Thoracic aorta (tissue), 2 donors: ENCODE results near the gene CEP20. TPM values are rescaled to one million over a fixed set of nuclear protein-coding genes. Genes with fewer than 3 reads are reported as not detected.

Experiments
- ATAC-seq: fragments of 150-250 bp; one replicate; pipeline ENCODE4 v1.8.0; 2017; ENCODE audit warnings: low read depth; ENCODE audit not compliant: insufficient number of reproducible peaks, low FRiP score
- DNase-seq: peaks from one replicate; pipeline ENCODE4 v3.0.0-alpha.2; 2020; ENCODE audit warnings: low spot score
- H3K27ac ChIP-seq, 2 donors: fragments of 200-600 bp; sonication (generic); 1 replicate in 1 of 2; 2 replicates in 1 of 2; pipeline ENCODE4 v1.5.1; 2016; ENCODE audit warnings: mild to moderate bottlenecking in 2 of 2, moderate library complexity in 2 of 2
- H3K27me3 ChIP-seq: fragments of 200-600 bp; sonication (generic); replicated peaks from 2 replicates; pipeline ENCODE4 v1.6.0; 2016; ENCODE audit warnings: mild to moderate bottlenecking; ENCODE audit not compliant: insufficient read depth
- H3K36me3 ChIP-seq: fragments of 200-600 bp; sonication (generic); one replicate; pipeline ENCODE4 v1.5.1; 2016
- H3K4me1 ChIP-seq, 2 donors: fragments of 200-600 bp; sonication (generic); 1 replicate in 1 of 2; 2 replicates in 1 of 2; pipeline versions ENCODE4 v1.5.1 to v1.6.0; 2016; ENCODE audit warnings: low read depth in 2 of 2, mild to moderate bottlenecking in 1 of 2; ENCODE audit not compliant: control insufficient read depth in 1 of 2
- H3K4me3 ChIP-seq: fragments of 200-600 bp; sonication (generic); 2 replicates; pipeline ENCODE4 v1.5.1; 2016; ENCODE audit warnings: mild to moderate bottlenecking
- H3K9me3 ChIP-seq: fragments of 200-600 bp; sonication (generic); 2 replicates; pipeline ENCODE4 v1.5.1; 2016
- total RNA-seq, 2 donors: library from RNA; depleted of rRNA; stranded (reverse); fragments of >200 nt; gene quantifications; one replicate each; pipeline versions ENCODE4 v1.1.0 to v1.2.3, GENCODE V29; 2016
- TF ChIP-seq, protein P1 (sequence below): fragments of 200-600 bp; sonication (generic); IDR thresholded peaks from one replicate; pipeline ENCODE4 v1.5.1; 2019; ENCODE audit warnings: antibody characterized with exemption

The CEP20 gene
- total RNA-seq, 2 donors from 2014 or later = 14.9 to 29.1 TPM

DNA sequence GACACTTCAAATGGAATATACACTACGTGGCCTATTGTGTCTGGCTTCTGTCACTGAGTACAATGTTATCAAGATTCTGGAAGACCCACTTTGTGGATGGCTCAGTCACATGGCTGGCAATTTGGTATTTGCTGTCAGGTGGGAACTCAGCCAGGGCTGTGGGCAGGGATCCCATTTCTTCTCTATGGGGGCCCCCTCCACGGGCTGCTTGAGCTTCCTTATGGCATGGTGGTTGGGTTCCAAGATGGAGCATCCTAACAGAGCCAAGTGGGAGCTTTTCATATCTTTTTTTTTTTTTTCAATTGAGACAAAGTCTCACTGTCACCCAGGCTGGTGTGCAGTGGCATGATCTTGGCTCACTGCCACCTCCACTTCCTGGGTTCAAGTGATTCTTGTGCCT, 18.0 kb upstream of the CEP20 start:
- Histone ChIP-seq H3K9me3 (no peaks in the 10 kb centered on the region), H3K36me3 (no peaks in the 10 kb centered on the region), H3K4me3 (no peak overlapping the region), H3K27ac (no peak overlapping the region), H3K4me1 (no peaks in the 10 kb centered on the region), H3K27me3 (no peaks in the 10 kb centered on the region)
- TF ChIP-seq, protein P1, sequence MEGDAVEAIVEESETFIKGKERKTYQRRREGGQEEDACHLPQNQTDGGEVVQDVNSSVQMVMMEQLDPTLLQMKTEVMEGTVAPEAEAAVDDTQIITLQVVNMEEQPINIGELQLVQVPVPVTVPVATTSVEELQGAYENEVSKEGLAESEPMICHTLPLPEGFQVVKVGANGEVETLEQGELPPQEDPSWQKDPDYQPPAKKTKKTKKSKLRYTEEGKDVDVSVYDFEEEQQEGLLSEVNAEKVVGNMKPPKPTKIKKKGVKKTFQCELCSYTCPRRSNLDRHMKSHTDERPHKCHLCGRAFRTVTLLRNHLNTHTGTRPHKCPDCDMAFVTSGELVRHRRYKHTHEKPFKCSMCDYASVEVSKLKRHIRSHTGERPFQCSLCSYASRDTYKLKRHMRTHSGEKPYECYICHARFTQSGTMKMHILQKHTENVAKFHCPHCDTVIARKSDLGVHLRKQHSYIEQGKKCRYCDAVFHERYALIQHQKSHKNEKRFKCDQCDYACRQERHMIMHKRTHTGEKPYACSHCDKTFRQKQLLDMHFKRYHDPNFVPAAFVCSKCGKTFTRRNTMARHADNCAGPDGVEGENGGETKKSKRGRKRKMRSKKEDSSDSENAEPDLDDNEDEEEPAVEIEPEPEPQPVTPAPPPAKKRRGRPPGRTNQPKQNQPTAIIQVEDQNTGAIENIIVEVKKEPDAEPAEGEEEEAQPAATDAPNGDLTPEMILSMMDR = no peak
- no peak for ATAC-seq
- DNase-seq = no peak

DNA sequence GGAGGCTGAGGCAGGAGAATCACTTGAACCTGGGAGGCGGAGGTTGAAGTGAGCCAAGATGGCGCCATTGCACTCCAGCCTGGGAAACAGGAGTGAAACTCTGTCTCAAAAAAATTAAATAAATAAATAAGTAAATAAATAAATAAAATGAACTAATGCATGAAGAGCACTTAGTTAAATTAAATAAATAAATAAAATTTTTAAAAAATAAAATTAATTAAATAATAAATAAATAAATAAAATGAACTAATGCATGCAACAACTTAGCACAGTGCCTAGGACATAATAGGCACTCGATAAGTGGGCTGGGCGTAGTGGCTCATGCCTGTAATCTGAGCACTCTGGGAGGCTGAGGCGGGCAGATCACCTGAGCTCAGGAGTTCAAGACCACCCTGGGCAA, 15.6 kb upstream of the CEP20 start:
- ATAC-seq = no peak

DNA sequence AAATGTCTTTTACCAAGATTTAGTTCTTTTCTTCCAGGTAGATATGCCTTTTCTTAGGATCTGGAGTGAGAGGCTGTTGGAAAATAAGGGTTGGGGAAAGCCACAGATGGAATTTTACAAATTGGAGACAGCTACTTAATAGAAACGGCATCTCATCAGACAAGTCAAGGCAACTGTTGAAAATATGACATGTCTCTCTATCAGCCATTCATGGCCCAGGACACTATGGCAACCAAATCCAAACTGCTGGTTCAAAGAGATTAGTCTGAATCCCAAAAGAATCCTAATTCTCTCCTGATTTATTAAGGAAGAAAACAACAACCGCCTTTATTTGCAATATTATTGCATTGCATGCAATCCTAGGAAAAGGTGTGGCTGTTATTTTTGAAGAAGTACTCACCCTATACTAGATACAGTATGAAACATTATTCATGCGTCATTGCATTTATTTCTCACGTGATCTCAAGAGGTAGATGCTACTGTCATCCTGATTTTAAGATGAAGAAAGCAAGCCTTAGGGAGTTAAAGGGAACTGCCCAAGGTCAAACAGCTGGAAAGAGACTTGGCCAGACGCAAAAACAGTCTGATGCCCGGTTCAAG, 12.6 kb upstream of the CEP20 start:
- no peak overlapping the region for H3K4me3 ChIP-seq
- DNase-seq (no peak), ATAC-seq (no peak)
- H3K4me1 ChIP-seq = no peaks in the 10 kb centered on the region
- H3K27me3 ChIP-seq = no peaks in the 10 kb centered on the region
- no peaks in the 10 kb centered on the region for H3K36me3 ChIP-seq
- H3K27ac ChIP-seq = no peak overlapping the region
- H3K9me3 ChIP-seq = no peaks in the 10 kb centered on the region
- TF ChIP-seq, protein P1 = no peak

More for the DNA sequence above, 15.6 kb upstream of the CEP20 start:
- no peak for DNase-seq
- no peaks in the 10 kb centered on the region for H3K36me3 ChIP-seq
- TF ChIP-seq, protein P1 = no peak
- no peak overlapping the region for H3K4me3 ChIP-seq
- no peaks in the 10 kb centered on the region for H3K4me1 ChIP-seq
- H3K9me3 ChIP-seq = no peaks in the 10 kb centered on the region
- H3K27me3 ChIP-seq = no peaks in the 10 kb centered on the region
- no peak overlapping the region for H3K27ac ChIP-seq

DNA sequence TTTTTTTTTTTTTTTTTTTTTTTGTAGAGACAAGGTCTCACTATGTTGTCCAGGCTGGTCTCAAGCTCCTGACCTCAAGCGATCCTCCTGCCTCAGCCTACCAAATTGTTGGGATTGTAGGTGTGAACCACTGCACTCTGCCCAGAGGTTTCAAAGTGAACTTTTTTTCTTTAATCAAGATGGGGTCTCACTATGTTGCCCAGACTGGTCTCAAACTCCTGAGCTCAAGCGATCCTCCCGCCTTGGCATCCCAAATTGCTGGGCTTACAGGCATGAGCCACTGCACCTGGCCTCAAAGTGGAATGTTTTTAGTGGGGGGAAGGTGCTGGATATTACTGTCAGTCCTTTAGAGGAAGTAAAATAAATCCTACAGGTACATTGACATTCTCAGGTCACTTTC, 12.0 kb upstream of the CEP20 start:
- H3K27ac ChIP-seq = no peak overlapping the region
- TF ChIP-seq, protein P1 = no peak
- DNase-seq (no peak), ATAC-seq (no peak)
- H3K4me3 ChIP-seq = no peak overlapping the region
- H3K27me3 ChIP-seq = no peaks in the 10 kb centered on the region
- H3K4me1 ChIP-seq = no peaks in the 10 kb centered on the region
- no peaks in the 10 kb centered on the region for H3K9me3 ChIP-seq
- no peaks in the 10 kb centered on the region for H3K36me3 ChIP-seq

DNA sequence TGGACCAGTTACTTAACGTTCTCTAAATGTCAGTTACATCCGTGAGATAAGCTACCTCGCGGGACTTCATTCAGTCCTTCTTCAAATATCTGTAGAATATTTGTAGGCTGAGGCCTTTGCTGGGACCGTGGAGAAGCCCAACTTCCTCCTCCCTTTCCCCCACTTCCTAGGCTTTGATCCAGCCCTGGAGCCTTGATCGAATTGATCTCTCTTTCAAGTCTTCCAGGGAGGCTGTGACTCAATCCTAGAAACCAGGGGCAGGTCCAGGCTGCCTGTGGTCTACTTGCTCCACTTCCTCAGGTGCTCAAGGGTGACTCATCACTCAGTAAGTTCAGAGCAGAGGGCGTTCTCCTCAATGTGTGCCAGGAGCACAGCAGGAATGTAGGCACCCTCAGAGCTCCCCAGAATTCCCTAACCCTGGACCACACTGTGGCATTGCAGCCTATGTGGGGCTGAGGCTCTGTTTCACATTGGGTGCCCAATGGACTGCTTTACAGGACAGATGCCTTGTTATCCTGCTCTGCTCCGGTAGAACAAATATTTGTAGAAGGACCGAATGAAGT, 11.2 kb upstream of the CEP20 start:
- TF ChIP-seq, protein P1 = no peak
- Histone ChIP-seq H3K9me3 (no peaks in the 10 kb centered on the region), H3K27ac (no peak overlapping the region), H3K4me1 (no peaks in the 10 kb centered on the region), H3K27me3 (no peaks in the 10 kb centered on the region), H3K4me3 (no peak overlapping the region), H3K36me3 (no peaks in the 10 kb centered on the region)
- DNase-seq (no peak), ATAC-seq (no peak)
